GM19023 (cell line): ENCODE measurements around the gene PCDHA12.
"Not testable (repeated sequence)": the region's sequence is repeated elsewhere in the genome, so short reads cannot be mapped to it uniquely, and the experiment has no call there.

Experiments used
- ATAC-seq: cut with Tn5 transposase; IDR thresholded peaks from one replicate; pipeline ENCODE4 v1.9.1; 2021; ENCODE audit warnings: mild to moderate bottlenecking, moderate library complexity; ENCODE audit not compliant: unreplicated experiment

The PCDHA12 gene

GRCh38 chr5:140857177-140857986 lies 17.7 kb upstream of the PCDHA12 start:
- no peak for ATAC-seq

- ATAC-seq: no peak
These were observed 17.2 kb upstream of the PCDHA12 start for GRCh38 chr5:140857987-140858240.

- ATAC-seq: no peak
These were observed 12.4 kb upstream of the PCDHA12 start for GRCh38 chr5:140862441-140863295.

- ATAC-seq: no peak
These were observed 6.2 kb upstream of the PCDHA12 start, which contains the start of gene PCDHA11 for GRCh38 chr5:140868721-140869554. Gene PCDHA11 (plus strand): TSS chr5:140868957. CDS start chr5:140869104, 147 bp downstream.

GRCh38 chr5:140869555-140869886 lies 5.6 kb upstream of the PCDHA12 start:
- no peak for ATAC-seq

GRCh38 chr5:140870221-140871201 lies 4.6 kb upstream of the PCDHA12 start:
- no peak for ATAC-seq

- not testable (repeated sequence) for ATAC-seq
These were observed 1.6 kb downstream of the PCDHA12 start for GRCh38 chr5:140876541-140877261.

GRCh38 chr5:140877262-140877581 lies 2.1 kb downstream of the PCDHA12 start:
- no peak for ATAC-seq

GRCh38 chr5:140881889-140882590 lies 6.9 kb downstream of the PCDHA12 start, which contains the start of gene PCDHA13:
Gene PCDHA13 (plus strand): TSS chr5:140882124. CDS start chr5:140882269, 145 bp downstream.
- no peak for ATAC-seq

GRCh38 chr5:140882591-140882899 lies 7.4 kb downstream of the PCDHA12 start:
- no peak for ATAC-seq

- no peak for ATAC-seq
These were observed 8.3 kb downstream of the PCDHA12 start for GRCh38 chr5:140883373-140883772.

- ATAC-seq: no peak
These were observed 9.0 kb downstream of the PCDHA12 start for GRCh38 chr5:140883927-140884697.

GRCh38 chr5:140916325-140916724 lies 41.2 kb downstream of the PCDHA12 start:
- ATAC-seq: no peak

GRCh38 chr5:140923601-140924000 lies 48.5 kb downstream of the PCDHA12 start:
- ATAC-seq: no peak

GRCh38 chr5:140925806-140926442 lies 50.8 kb downstream of the PCDHA12 start, which contains the start of gene PCDHAC1:
Gene PCDHAC1 (plus strand): TSS chr5:140926299. CDS start chr5:140926893, 594 bp downstream.
- ATAC-seq: no peak

- ATAC-seq: no peak
These were observed 51.5 kb downstream of the PCDHA12 start for GRCh38 chr5:140926443-140927227.

- no peak for ATAC-seq
These were observed 52.1 kb downstream of the PCDHA12 start for GRCh38 chr5:140927228-140927573.
